ENCODE data around the gene LY6G5C. TPM values are rescaled to one million over a fixed set of nuclear protein-coding genes. Genes with fewer than 3 reads are reported as not detected.

Gene LY6G5C
- total and polyA plus RNA-seq, 2 of the 13 experiments (the other 11 are each of a cell fraction or from before 2014, with no cell fraction given): 0.33 to 0.55 TPM

GRCh38 chr6:31702819-31703716 lies 22.2 kb upstream of the LY6G5C start, which contains the start of gene ABHD16A (continued):
- TF ChIP-seq ZNF570 (CRISPR knock-in tag; IDR thresholded peaks at IDR 0.05; ENCODE audit: borderline replicate concordance): no peak
- 0 out of 2 replicates have a peak, but pooled peaks have one; percentile 66 for TF ChIP-seq ZBTB34 (CRISPR knock-in tag; IDR thresholded peaks at IDR 0.05)
- TF ChIP-seq MYNN (CRISPR knock-in tag; IDR thresholded peaks at IDR 0.05; ENCODE audit: low read depth): no peak; the same call in 1 of the 2 replicates
- peak; percentile 87; the same call in 1 of the 2 replicates for TF ChIP-seq REPIN1 (CRISPR knock-in tag; IDR thresholded peaks at IDR 0.05; ENCODE audit: borderline replicate concordance, low read depth)
- TF ChIP-seq ZBTB8A (CRISPR knock-in tag; IDR thresholded peaks at IDR 0.05; ENCODE audit: borderline replicate concordance, low read depth): no peak
- TF ChIP-seq ZNF629 (CRISPR knock-in tag; conservative IDR thresholded peaks at IDR 0.05): peak; percentile 41
- no peak for TF ChIP-seq GLMP (CRISPR knock-in tag; IDR thresholded peaks at IDR 0.05; ENCODE audit: borderline replicate concordance)
- TF ChIP-seq DNMT3B (CRISPR knock-in tag; conservative IDR thresholded peaks at IDR 0.05): 0 out of 2 replicates have a peak, but pooled peaks have one; percentile 23
- peak; percentile 84 for TF ChIP-seq ZNF317 (CRISPR knock-in tag; IDR thresholded peaks at IDR 0.05)
- TF ChIP-seq ZNF234 (CRISPR knock-in tag; conservative IDR thresholded peaks at IDR 0.05): peak; percentile 90
- TF ChIP-seq ZNF333 (CRISPR knock-in tag; IDR thresholded peaks at IDR 0.05; ENCODE audit: borderline replicate concordance): peak; percentile 49; the same call in 1 of the 2 replicates
- no peak for TF ChIP-seq WIZ (CRISPR knock-in tag; IDR thresholded peaks at IDR 0.05)
- TF ChIP-seq ZIK1 (CRISPR knock-in tag; IDR thresholded peaks at IDR 0.05; ENCODE audit: borderline replicate concordance, low read depth): no peak
- TF ChIP-seq, protein P1, sequence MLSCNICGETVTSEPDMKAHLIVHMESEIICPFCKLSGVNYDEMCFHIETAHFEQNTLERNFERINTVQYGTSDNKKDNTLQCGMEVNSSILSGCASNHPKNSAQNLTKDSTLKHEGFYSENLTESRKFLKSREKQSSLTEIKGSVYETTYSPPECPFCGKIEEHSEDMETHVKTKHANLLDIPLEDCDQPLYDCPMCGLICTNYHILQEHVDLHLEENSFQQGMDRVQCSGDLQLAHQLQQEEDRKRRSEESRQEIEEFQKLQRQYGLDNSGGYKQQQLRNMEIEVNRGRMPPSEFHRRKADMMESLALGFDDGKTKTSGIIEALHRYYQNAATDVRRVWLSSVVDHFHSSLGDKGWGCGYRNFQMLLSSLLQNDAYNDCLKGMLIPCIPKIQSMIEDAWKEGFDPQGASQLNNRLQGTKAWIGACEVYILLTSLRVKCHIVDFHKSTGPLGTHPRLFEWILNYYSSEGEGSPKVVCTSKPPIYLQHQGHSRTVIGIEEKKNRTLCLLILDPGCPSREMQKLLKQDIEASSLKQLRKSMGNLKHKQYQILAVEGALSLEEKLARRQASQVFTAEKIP (CRISPR knock-in tag; IDR thresholded peaks at IDR 0.05; ENCODE audit: borderline replicate concordance): no peak
- peak; percentile 94 for TF ChIP-seq ZFX (CRISPR knock-in tag; IDR thresholded peaks at IDR 0.05; ENCODE audit: low read depth)
- peak; percentile 37; the same call in 1 of the 2 replicates for TF ChIP-seq ZNF770 (CRISPR knock-in tag; IDR thresholded peaks at IDR 0.05)
- TF ChIP-seq NFIB (CRISPR knock-in tag; IDR thresholded peaks at IDR 0.05; ENCODE audit: borderline replicate concordance): no peak
- TF ChIP-seq SRSF4 (IDR thresholded peaks at IDR 0.05; ENCODE audit: low read depth, low read length, poor library complexity, severe bottlenecking): no peak
- no peak for TF ChIP-seq ZNF761 (CRISPR knock-in tag; conservative IDR thresholded peaks at IDR 0.05)
- no peak; the same call in 1 of the 2 replicates for TF ChIP-seq ZMYM2 (CRISPR knock-in tag; IDR thresholded peaks at IDR 0.05)
- TF ChIP-seq ZNF546 (CRISPR knock-in tag; conservative IDR thresholded peaks at IDR 0.05): no peak
- TF ChIP-seq KLF6 (CRISPR knock-in tag; IDR thresholded peaks at IDR 0.05): no peak; the same call in 1 of the 2 replicates
